Measurements from ENCODE around the gene FIGN.

Gene FIGN

GRCh38 chr2:163574309-163574708 is 161.5 kb downstream of the FIGN start:
- H3K4me3 Mint-ChIP-seq, result no peak overlapping the region
- no peaks in the 10 kb centered on the region for H3K27me3 Mint-ChIP-seq (ENCODE audit: low read depth)
- H3K4me1 Mint-ChIP-seq (ENCODE audit: low read depth), result no peaks in the 10 kb centered on the region
- H3K9me3 Mint-ChIP-seq, result no peaks in the 10 kb centered on the region
- no peaks in the 10 kb centered on the region for H3K36me3 Mint-ChIP-seq (ENCODE audit: low read depth)
- no peak overlapping the region for H3K27ac Mint-ChIP-seq

GRCh38 chr2:163573652-163574051 is 162.2 kb downstream of the FIGN start:
- H3K4me3 Mint-ChIP-seq, result no peak overlapping the region
- H3K9me3 Mint-ChIP-seq, result no peaks in the 10 kb centered on the region
- H3K36me3 Mint-ChIP-seq (ENCODE audit: low read depth), result no peaks in the 10 kb centered on the region
- no peak overlapping the region for H3K27ac Mint-ChIP-seq
- H3K27me3 Mint-ChIP-seq (ENCODE audit: low read depth), result no peaks in the 10 kb centered on the region
- H3K4me1 Mint-ChIP-seq (ENCODE audit: low read depth), result no peaks in the 10 kb centered on the region

- Mint-ChIP-seq H3K4me1 (ENCODE audit: low read depth) (no peaks in the 10 kb centered on the region), H3K4me3 (no peak overlapping the region), H3K27ac (no peak overlapping the region), H3K9me3 (no peaks in the 10 kb centered on the region), H3K27me3 (ENCODE audit: low read depth) (no peaks in the 10 kb centered on the region), H3K36me3 (ENCODE audit: low read depth) (no peaks in the 10 kb centered on the region)
Measured at GRCh38 chr2:163572850-163573249, 163.0 kb downstream of the FIGN start.

- Mint-ChIP-seq H3K27ac (no peak overlapping the region), H3K4me1 (ENCODE audit: low read depth) (no peaks in the 10 kb centered on the region), H3K36me3 (ENCODE audit: low read depth) (no peaks in the 10 kb centered on the region), H3K9me3 (no peaks in the 10 kb centered on the region), H3K4me3 (no peak overlapping the region), H3K27me3 (ENCODE audit: low read depth) (no peaks in the 10 kb centered on the region)
Measured at GRCh38 chr2:163571423-163572102, 164.2 kb downstream of the FIGN start.

GRCh38 chr2:163570391-163570790 is 165.4 kb downstream of the FIGN start:
- Mint-ChIP-seq H3K27me3 (ENCODE audit: low read depth) (no peaks in the 10 kb centered on the region), H3K36me3 (ENCODE audit: low read depth) (no peaks in the 10 kb centered on the region), H3K27ac (no peak overlapping the region), H3K9me3 (no peaks in the 10 kb centered on the region), H3K4me3 (no peak overlapping the region), H3K4me1 (ENCODE audit: low read depth) (no peaks in the 10 kb centered on the region)

GRCh38 chr2:163565192-163565591 is 170.6 kb downstream of the FIGN start:
- no peaks in the 10 kb centered on the region for H3K4me1 Mint-ChIP-seq (ENCODE audit: low read depth)
- H3K4me3 Mint-ChIP-seq, result no peak overlapping the region
- H3K9me3 Mint-ChIP-seq, result no peaks in the 10 kb centered on the region
- no peak overlapping the region for H3K27ac Mint-ChIP-seq
- H3K27me3 Mint-ChIP-seq (ENCODE audit: low read depth), result no peaks in the 10 kb centered on the region
- H3K36me3 Mint-ChIP-seq (ENCODE audit: low read depth), result no peaks in the 10 kb centered on the region

- Mint-ChIP-seq H3K36me3 (ENCODE audit: low read depth) (no peaks in the 10 kb centered on the region), H3K27ac (no peak overlapping the region), H3K4me1 (ENCODE audit: low read depth) (no peaks in the 10 kb centered on the region)
Measured at GRCh38 chr2:163564236-163564635, 171.6 kb downstream of the FIGN start.

GRCh38 chr2:163563336-163563735 is 172.5 kb downstream of the FIGN start:
- Mint-ChIP-seq H3K36me3 (ENCODE audit: low read depth) (no peaks in the 10 kb centered on the region), H3K27me3 (ENCODE audit: low read depth) (no peaks in the 10 kb centered on the region), H3K27ac (no peak overlapping the region), H3K9me3 (no peaks in the 10 kb centered on the region), H3K4me1 (ENCODE audit: low read depth) (no peaks in the 10 kb centered on the region), H3K4me3 (no peak overlapping the region)

More at GRCh38 chr2:163564236-163564635, 171.6 kb downstream of the FIGN start:
- no peak overlapping the region for H3K4me3 Mint-ChIP-seq
- no peaks in the 10 kb centered on the region for H3K27me3 Mint-ChIP-seq (ENCODE audit: low read depth)
- H3K9me3 Mint-ChIP-seq, result no peaks in the 10 kb centered on the region

GRCh38 chr2:163558251-163559021 is 177.4 kb downstream of the FIGN start:
- no peaks in the 10 kb centered on the region for H3K36me3 Mint-ChIP-seq (ENCODE audit: low read depth)
- no peaks in the 10 kb centered on the region for H3K27me3 Mint-ChIP-seq (ENCODE audit: low read depth)
- no peak overlapping the region for H3K27ac Mint-ChIP-seq

GRCh38 chr2:163556511-163556910 is 179.3 kb downstream of the FIGN start:
- Mint-ChIP-seq H3K36me3 (ENCODE audit: low read depth) (no peaks in the 10 kb centered on the region), H3K9me3 (no peaks in the 10 kb centered on the region), H3K27ac (no peak overlapping the region), H3K4me1 (ENCODE audit: low read depth) (no peaks in the 10 kb centered on the region), H3K27me3 (ENCODE audit: low read depth) (no peaks in the 10 kb centered on the region), H3K4me3 (no peak overlapping the region)

More at GRCh38 chr2:163558251-163559021, 177.4 kb downstream of the FIGN start:
- H3K4me1 Mint-ChIP-seq (ENCODE audit: low read depth), result no peaks in the 10 kb centered on the region
- H3K4me3 Mint-ChIP-seq, result no peak overlapping the region
- no peaks in the 10 kb centered on the region for H3K9me3 Mint-ChIP-seq

GRCh38 chr2:163554864-163555263 is 180.9 kb downstream of the FIGN start:
- Mint-ChIP-seq H3K9me3 (no peaks in the 10 kb centered on the region), H3K4me3 (no peak overlapping the region), H3K36me3 (ENCODE audit: low read depth) (no peaks in the 10 kb centered on the region), H3K4me1 (ENCODE audit: low read depth) (no peaks in the 10 kb centered on the region), H3K27me3 (ENCODE audit: low read depth) (no peaks in the 10 kb centered on the region), H3K27ac (no peak overlapping the region)

- Mint-ChIP-seq H3K36me3 (ENCODE audit: low read depth) (no peaks in the 10 kb centered on the region), H3K27ac (no peak overlapping the region), H3K4me1 (ENCODE audit: low read depth) (no peaks in the 10 kb centered on the region), H3K9me3 (no peaks in the 10 kb centered on the region), H3K4me3 (no peak overlapping the region), H3K27me3 (ENCODE audit: low read depth) (no peaks in the 10 kb centered on the region)
Measured at GRCh38 chr2:163553601-163554000, 182.2 kb downstream of the FIGN start.

GRCh38 chr2:163552758-163553157 is 183.1 kb downstream of the FIGN start:
- Mint-ChIP-seq H3K27ac (no peak overlapping the region), H3K4me3 (no peak overlapping the region), H3K4me1 (ENCODE audit: low read depth) (no peaks in the 10 kb centered on the region), H3K36me3 (ENCODE audit: low read depth) (no peaks in the 10 kb centered on the region), H3K9me3 (no peaks in the 10 kb centered on the region), H3K27me3 (ENCODE audit: low read depth) (no peaks in the 10 kb centered on the region)

- no peaks in the 10 kb centered on the region for H3K36me3 Mint-ChIP-seq (ENCODE audit: low read depth)
- H3K4me1 Mint-ChIP-seq (ENCODE audit: low read depth), result no peaks in the 10 kb centered on the region
- no peaks in the 10 kb centered on the region for H3K9me3 Mint-ChIP-seq
- no peak overlapping the region for H3K4me3 Mint-ChIP-seq
- no peaks in the 10 kb centered on the region for H3K27me3 Mint-ChIP-seq (ENCODE audit: low read depth)
- no peak overlapping the region for H3K27ac Mint-ChIP-seq
Measured at GRCh38 chr2:163551616-163552373, 184.0 kb downstream of the FIGN start.

GRCh38 chr2:163548970-163549369 is 186.8 kb downstream of the FIGN start:
- no peak overlapping the region for H3K4me3 Mint-ChIP-seq
- no peaks in the 10 kb centered on the region for H3K27me3 Mint-ChIP-seq (ENCODE audit: low read depth)
- no peaks in the 10 kb centered on the region for H3K9me3 Mint-ChIP-seq
- no peak overlapping the region for H3K27ac Mint-ChIP-seq
- H3K36me3 Mint-ChIP-seq (ENCODE audit: low read depth), result no peaks in the 10 kb centered on the region
- no peaks in the 10 kb centered on the region for H3K4me1 Mint-ChIP-seq (ENCODE audit: low read depth)

All from T-helper 1 cell treated with Interleukin-12 subunit alpha and Interleukin-12 subunit beta and Interleukin-4 antibody, amounts not matched to agents 30 μg/mL and 1 μg/mL, for 36 hours (primary cell).